HepG2 (cell line): ENCODE measurements around the gene TCP11L1. TPM values are rescaled to one million over a fixed set of nuclear protein-coding genes. Genes with fewer than 3 reads are reported as not detected.
A peak's percentile ranks its signal among the peaks of the same experiment; 100 is the strongest.

Experiments used
- CBX1 ChIP-seq: IDR thresholded peaks from one replicate; pipeline ENCODE4 v1.6.1; 2016; ENCODE audit warnings: antibody characterized with exemption, low read depth
- GATAD1 ChIP-seq: IDR thresholded peaks from 2 replicates; pipeline ENCODE4 v1.6.1; 2016; ENCODE audit warnings: missing genetic modification reagents, missing compliant biosample characterization
- NFKB2 ChIP-seq: sonication (generic); formaldehyde crosslinking; IDR thresholded peaks from 2 replicates; pipeline ENCODE4 v1.4.0; 2020; ENCODE audit warnings: missing genetic modification reagents, borderline replicate concordance
- NR2F2 ChIP-seq: IDR thresholded peaks from 2 replicates; pipeline ENCODE4 v1.6.1; 2012; ENCODE audit warnings: low read depth, inconsistent platforms, borderline replicate concordance
- PCBP2 ChIP-seq: fragments of 200-400 bp; formaldehyde crosslinking; optimal IDR thresholded peaks from 2 replicates; pipeline ENCODE3; 2018; ENCODE audit warnings: low read length, low read depth; ENCODE audit not compliant: poor library complexity, severe bottlenecking
- PRPF4 ChIP-seq: fragments of 200-400 bp; formaldehyde crosslinking; IDR thresholded peaks from 2 replicates; pipeline ENCODE4 v1.6.1; 2016; ENCODE audit warnings: low read length, low read depth; ENCODE audit not compliant: poor library complexity, severe bottlenecking
- RERE ChIP-seq: IDR thresholded peaks from 2 replicates; pipeline ENCODE4 v1.6.1; 2016; ENCODE audit warnings: low read depth, missing genetic modification reagents, missing compliant biosample characterization
- RFXANK ChIP-seq: IDR thresholded peaks from 2 replicates; pipeline ENCODE4 v1.6.1; 2016
- TMF1 ChIP-seq: sonication (generic); formaldehyde crosslinking; IDR thresholded peaks from 2 replicates; pipeline ENCODE4 v1.8.1; 2022; ENCODE audit warnings: low read depth, missing genetic modification reagents
- ZFP36 ChIP-seq: fragments of 150-350 bp; IDR thresholded peaks from 2 replicates; pipeline ENCODE4 v1.6.1; 2018; ENCODE audit warnings: borderline replicate concordance, low read length, low read depth; ENCODE audit not compliant: partially characterized antibody
- ZNF343 ChIP-seq: sonication (generic); formaldehyde crosslinking; IDR thresholded peaks from 2 replicates; pipeline ENCODE4 v1.4.0; 2020; ENCODE audit warnings: mild to moderate bottlenecking, missing genetic modification reagents
- ZNF740 ChIP-seq: sonication (generic); formaldehyde crosslinking; IDR thresholded peaks from 2 replicates; pipeline ENCODE4 v1.4.0; 2020; ENCODE audit warnings: missing genetic modification reagents
- polyA plus RNA-seq, 8 experiments: library from polyadenylated mRNA; depleted of rRNA in 3 of 8; stranded (reverse) in 7 of 8; unstranded in 1 of 8; fragments of >200 nt; fragmentation: Illumina TruSeq in 4 of 8; extraction: Trizol in 4 of 8; gene quantifications; 2 replicates each; pipeline versions ENCODE4 v1.2.1 to v1.2.3, GENCODE V29; 2011 to 2016; ENCODE audit warnings: low read depth in 4 of 8, missing spikeins in 1 of 8, mixed read lengths in 1 of 8; ENCODE audit not compliant: insufficient read depth in 1 of 8
- total RNA-seq, 5 experiments: library from RNA; depleted of rRNA; stranded (reverse); fragments of >200 nt; fragmentation: Illumina TruSeq; extraction: Trizol; gene quantifications; 2 replicates each; pipeline ENCODE4 v1.2.3, GENCODE V29; 2016; ENCODE audit warnings: low read depth in 1 of 5
- TF ChIP-seq, protein P1 (sequence below): sonication (generic); formaldehyde crosslinking; IDR thresholded peaks from 2 replicates; pipeline ENCODE4 v1.4.0; 2020; ENCODE audit warnings: mild to moderate bottlenecking, missing genetic modification reagents
- TF ChIP-seq, protein P2 (sequence below): sonication (generic); formaldehyde crosslinking; IDR thresholded peaks from 2 replicates; pipeline ENCODE4 v1.8.0; 2022; ENCODE audit warnings: missing genetic modification reagents, mild to moderate bottlenecking, moderate library complexity, borderline replicate concordance
- TF ChIP-seq, protein P3 (sequence below): IDR thresholded peaks from 2 replicates; pipeline ENCODE4 v1.6.1; 2016; ENCODE audit warnings: missing compliant biosample characterization, missing genetic modification reagents, borderline replicate concordance

The TCP11L1 gene
- total and polyA plus RNA-seq, 2 of the 13 experiments (the other 11 are each of a cell fraction or from before 2014, with no cell fraction given), result 7.9 to 10.1 TPM

- TF ChIP-seq NR2F2 (no peak), RERE (0 out of 2 replicates have a peak, but pooled peaks have one; percentile 14), ZNF343 (CRISPR knock-in tag) (no peak), GATAD1 (CRISPR knock-in tag) (peak; percentile 59; the same call in 1 of the 2 replicates), PCBP2 (no peak), RFXANK (no peak), CBX1 (no peak), PRPF4 (no peak), ZFP36 (no peak), ZNF740 (no peak; the same call in 1 of the 2 replicates), NFKB2 (CRISPR knock-in tag) (0 out of 2 replicates have a peak, but pooled peaks have one; percentile 5), TMF1 (CRISPR knock-in tag) (peak; percentile 63; the same call in 1 of the 2 replicates)
- TF ChIP-seq, protein P1, sequence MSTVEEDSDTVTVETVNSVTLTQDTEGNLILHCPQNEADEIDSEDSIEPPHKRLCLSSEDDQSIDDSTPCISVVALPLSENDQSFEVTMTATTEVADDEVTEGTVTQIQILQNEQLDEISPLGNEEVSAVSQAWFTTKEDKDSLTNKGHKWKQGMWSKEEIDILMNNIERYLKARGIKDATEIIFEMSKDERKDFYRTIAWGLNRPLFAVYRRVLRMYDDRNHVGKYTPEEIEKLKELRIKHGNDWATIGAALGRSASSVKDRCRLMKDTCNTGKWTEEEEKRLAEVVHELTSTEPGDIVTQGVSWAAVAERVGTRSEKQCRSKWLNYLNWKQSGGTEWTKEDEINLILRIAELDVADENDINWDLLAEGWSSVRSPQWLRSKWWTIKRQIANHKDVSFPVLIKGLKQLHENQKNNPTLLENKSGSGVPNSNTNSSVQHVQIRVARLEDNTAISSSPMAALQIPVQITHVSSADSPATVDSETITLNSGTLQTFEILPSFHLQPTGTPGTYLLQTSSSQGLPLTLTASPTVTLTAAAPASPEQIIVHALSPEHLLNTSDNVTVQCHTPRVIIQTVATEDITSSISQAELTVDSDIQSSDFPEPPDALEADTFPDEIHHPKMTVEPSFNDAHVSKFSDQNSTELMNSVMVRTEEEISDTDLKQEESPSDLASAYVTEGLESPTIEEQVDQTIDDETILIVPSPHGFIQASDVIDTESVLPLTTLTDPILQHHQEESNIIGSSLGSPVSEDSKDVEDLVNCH (CRISPR knock-in tag), result no peak
- TF ChIP-seq, protein P2, sequence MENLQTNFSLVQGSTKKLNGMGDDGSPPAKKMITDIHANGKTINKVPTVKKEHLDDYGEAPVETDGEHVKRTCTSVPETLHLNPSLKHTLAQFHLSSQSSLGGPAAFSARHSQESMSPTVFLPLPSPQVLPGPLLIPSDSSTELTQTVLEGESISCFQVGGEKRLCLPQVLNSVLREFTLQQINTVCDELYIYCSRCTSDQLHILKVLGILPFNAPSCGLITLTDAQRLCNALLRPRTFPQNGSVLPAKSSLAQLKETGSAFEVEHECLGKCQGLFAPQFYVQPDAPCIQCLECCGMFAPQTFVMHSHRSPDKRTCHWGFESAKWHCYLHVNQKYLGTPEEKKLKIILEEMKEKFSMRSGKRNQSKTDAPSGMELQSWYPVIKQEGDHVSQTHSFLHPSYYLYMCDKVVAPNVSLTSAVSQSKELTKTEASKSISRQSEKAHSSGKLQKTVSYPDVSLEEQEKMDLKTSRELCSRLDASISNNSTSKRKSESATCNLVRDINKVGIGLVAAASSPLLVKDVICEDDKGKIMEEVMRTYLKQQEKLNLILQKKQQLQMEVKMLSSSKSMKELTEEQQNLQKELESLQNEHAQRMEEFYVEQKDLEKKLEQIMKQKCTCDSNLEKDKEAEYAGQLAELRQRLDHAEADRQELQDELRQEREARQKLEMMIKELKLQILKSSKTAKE (CRISPR knock-in tag), result no peak
- TF ChIP-seq, protein P3, sequence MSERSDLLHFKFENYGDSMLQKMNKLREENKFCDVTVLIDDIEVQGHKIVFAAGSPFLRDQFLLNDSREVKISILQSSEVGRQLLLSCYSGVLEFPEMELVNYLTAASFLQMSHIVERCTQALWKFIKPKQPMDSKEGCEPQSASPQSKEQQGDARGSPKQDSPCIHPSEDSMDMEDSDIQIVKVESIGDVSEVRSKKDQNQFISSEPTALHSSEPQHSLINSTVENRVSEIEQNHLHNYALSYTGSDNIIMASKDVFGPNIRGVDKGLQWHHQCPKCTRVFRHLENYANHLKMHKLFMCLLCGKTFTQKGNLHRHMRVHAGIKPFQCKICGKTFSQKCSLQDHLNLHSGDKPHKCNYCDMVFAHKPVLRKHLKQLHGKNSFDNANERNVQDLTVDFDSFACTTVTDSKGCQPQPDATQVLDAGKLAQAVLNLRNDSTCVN (CRISPR knock-in tag), result no peak
Measured at GRCh38 chr11:33015621-33016551, 23.5 kb upstream of the TCP11L1 start, which contains the start of gene DEPDC7 (continued).
